ENCODE data around the gene CLIP2.

DNA sequence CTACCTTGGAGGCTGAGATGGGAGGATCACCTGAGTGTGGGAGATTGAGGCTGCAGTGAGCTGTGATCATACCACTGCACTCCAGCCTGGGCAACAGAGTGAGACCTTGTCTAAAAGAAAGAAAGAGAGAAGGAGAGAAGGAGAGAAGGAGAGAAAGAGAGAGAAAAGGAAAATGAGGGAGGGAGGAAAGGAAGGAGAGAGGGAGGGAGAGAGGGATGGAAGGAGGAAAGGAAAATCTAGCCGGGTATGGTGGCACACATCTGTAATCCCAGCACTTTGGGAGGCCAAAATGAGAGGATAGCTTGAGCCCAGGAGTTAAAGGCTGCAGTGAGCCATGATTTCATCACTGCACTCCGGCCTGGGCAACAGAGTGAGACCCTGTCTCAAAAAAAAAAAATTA is 121.6 kb downstream of the CLIP2 start:
- TF ChIP-seq, protein P1, sequence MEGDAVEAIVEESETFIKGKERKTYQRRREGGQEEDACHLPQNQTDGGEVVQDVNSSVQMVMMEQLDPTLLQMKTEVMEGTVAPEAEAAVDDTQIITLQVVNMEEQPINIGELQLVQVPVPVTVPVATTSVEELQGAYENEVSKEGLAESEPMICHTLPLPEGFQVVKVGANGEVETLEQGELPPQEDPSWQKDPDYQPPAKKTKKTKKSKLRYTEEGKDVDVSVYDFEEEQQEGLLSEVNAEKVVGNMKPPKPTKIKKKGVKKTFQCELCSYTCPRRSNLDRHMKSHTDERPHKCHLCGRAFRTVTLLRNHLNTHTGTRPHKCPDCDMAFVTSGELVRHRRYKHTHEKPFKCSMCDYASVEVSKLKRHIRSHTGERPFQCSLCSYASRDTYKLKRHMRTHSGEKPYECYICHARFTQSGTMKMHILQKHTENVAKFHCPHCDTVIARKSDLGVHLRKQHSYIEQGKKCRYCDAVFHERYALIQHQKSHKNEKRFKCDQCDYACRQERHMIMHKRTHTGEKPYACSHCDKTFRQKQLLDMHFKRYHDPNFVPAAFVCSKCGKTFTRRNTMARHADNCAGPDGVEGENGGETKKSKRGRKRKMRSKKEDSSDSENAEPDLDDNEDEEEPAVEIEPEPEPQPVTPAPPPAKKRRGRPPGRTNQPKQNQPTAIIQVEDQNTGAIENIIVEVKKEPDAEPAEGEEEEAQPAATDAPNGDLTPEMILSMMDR (conservative IDR thresholded peaks at IDR 0.05; ENCODE audit: low read length) = no peak
- no peak for TF ChIP-seq EZH2phosphoT487 (IDR thresholded peaks at IDR 0.05; ENCODE audit: borderline replicate concordance, low read depth, low read length)

All from OCI-LY7 (cell line).